RWPE2 (cell line): ENCODE data around the gene SUMF1.

Experiments
- ATAC-seq: fragments of 200-7000 bp; cut with Tn5 transposase; 3 replicates; pipeline ENCODE4 v1.9.1; 2021; ENCODE audit warnings: low read depth
- DNase-seq: peaks from one replicate; pipeline ENCODE4 v3.0.0-alpha.2; 2020; ENCODE audit warnings: low spot score
- H3K27ac ChIP-seq: fragments of 450-650 bp; 2 replicates; pipeline ENCODE4 v1.5.1; 2017; ENCODE audit warnings: mild to moderate bottlenecking; ENCODE audit not compliant: poor library complexity, severe bottlenecking
- H3K27me3 ChIP-seq: fragments of 250-450 bp; sonication (Bioruptor Pico); 2 replicates; pipeline ENCODE4 v1.5.1; 2021; ENCODE audit warnings: mild to moderate bottlenecking, moderate library complexity; ENCODE audit not compliant: insufficient read depth, poor library complexity, severe bottlenecking
- H3K36me3 ChIP-seq: fragments of 250-450 bp; sonication (Bioruptor Pico); 2 replicates; pipeline ENCODE4 v1.5.1; 2020; ENCODE audit warnings: low read depth, mild to moderate bottlenecking, moderate library complexity
- H3K4me1 ChIP-seq: fragments of 250-450 bp; sonication (Bioruptor Pico); 2 replicates; pipeline ENCODE4 v1.5.1; 2021; ENCODE audit warnings: mild to moderate bottlenecking, moderate library complexity; ENCODE audit not compliant: insufficient read depth, poor library complexity, severe bottlenecking
- H3K4me3 ChIP-seq: fragments of 250-450 bp; sonication (Bioruptor Pico); 2 replicates; pipeline ENCODE4 v1.5.1; 2021; ENCODE audit warnings: mild to moderate bottlenecking, moderate library complexity; ENCODE audit not compliant: severe bottlenecking
- H3K9me3 ChIP-seq: fragments of 250-450 bp; sonication (Bioruptor Pico); 2 replicates; pipeline ENCODE4 v1.5.1; 2021; ENCODE audit warnings: mild to moderate bottlenecking, moderate library complexity; ENCODE audit not compliant: severe bottlenecking
- CTCF ChIP-seq: fragments of 450-650 bp; IDR thresholded peaks from one replicate; pipeline ENCODE4 v1.5.1; 2017; ENCODE audit warnings: mild to moderate bottlenecking, moderate library complexity; ENCODE audit not compliant: poor library complexity, severe bottlenecking

The SUMF1 gene

DNA sequence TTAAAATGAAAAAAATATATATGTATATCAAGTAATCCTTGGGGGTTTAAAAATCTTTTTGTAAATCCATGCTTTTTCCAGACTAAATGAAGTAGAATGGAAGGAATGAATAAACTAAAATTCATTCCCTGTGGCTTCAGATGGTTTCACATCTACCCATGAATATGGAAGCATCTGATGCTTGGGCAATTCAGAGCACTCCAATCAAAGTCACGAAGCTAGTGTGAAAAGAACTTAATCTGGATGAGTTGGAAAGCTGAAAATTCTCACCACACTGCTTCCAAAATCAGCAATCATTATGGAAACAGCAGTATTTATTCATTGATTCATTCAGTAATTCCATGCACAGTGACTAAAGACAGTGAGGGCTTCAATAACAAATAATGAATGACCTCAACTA lies 55.2 kb downstream of the SUMF1 start:
- peaks cover 28% of the 10 kb centered on the region for H3K4me1 ChIP-seq
- H3K4me3 ChIP-seq, result no peak overlapping the region
- no peaks in the 10 kb centered on the region for H3K9me3 ChIP-seq
- no peak for ATAC-seq
- no peak for DNase-seq
- peak overlapping the region; percentile 81 for H3K27ac ChIP-seq
- H3K36me3 ChIP-seq, result 0 out of 2 replicates have a peak, but pooled peaks cover 2% of the 10 kb centered on the region
- no peak for TF ChIP-seq CTCF
- H3K27me3 ChIP-seq, result no peaks in the 10 kb centered on the region

GRCh38 chr3:4411236-4411635 lies 55.8 kb downstream of the SUMF1 start:
- Histone ChIP-seq H3K4me1 (peaks cover 22% of the 10 kb centered on the region), H3K27me3 (no peaks in the 10 kb centered on the region), H3K9me3 (no peaks in the 10 kb centered on the region), H3K36me3 (0 out of 2 replicates have a peak, but pooled peaks cover 2% of the 10 kb centered on the region), H3K4me3 (no peak overlapping the region), H3K27ac (peak overlapping the region; percentile 52)
- DNase-seq (no peak), ATAC-seq (no peak)
- no peak for TF ChIP-seq CTCF

DNA sequence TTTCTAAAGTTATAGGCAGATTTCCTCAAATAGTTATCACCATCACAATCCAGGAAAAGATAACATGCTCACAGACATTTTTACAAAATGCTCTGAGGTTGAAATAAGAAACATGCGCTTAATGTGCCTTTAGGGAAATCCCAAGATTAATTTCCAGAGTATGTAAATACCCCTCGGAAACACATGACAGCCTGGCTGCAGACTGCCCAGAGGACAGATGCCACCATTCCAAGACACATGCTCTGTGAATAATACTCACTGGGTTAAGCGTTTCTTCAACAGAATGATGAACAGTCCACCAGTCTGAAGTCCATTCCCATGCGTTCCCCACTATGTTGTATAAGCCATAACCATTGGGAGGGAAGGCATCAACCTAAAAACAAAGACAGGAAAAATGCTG lies 56.5 kb downstream of the SUMF1 start:
- no peaks in the 10 kb centered on the region for H3K9me3 ChIP-seq
- H3K27me3 ChIP-seq, result no peaks in the 10 kb centered on the region
- TF ChIP-seq CTCF, result no peak
- ATAC-seq, result no peak
- H3K36me3 ChIP-seq, result 0 out of 2 replicates have a peak, but pooled peaks cover 2% of the 10 kb centered on the region
- H3K27ac ChIP-seq, result peak overlapping the region; percentile 52
- no peak overlapping the region for H3K4me3 ChIP-seq
- no peak for DNase-seq
- peaks cover 21% of the 10 kb centered on the region for H3K4me1 ChIP-seq

- TF ChIP-seq CTCF, result no peak
- Histone ChIP-seq H3K27ac (peak overlapping the region; percentile 52), H3K27me3 (no peaks in the 10 kb centered on the region), H3K36me3 (0 out of 2 replicates have a peak, but pooled peaks cover 2% of the 10 kb centered on the region), H3K9me3 (no peaks in the 10 kb centered on the region), H3K4me1 (peaks cover 21% of the 10 kb centered on the region), H3K4me3 (no peak overlapping the region)
- ATAC-seq (peak; percentile 58), DNase-seq (no peak)
Observed at GRCh38 chr3:4409971-4410573, 57.0 kb downstream of the SUMF1 start.

DNA sequence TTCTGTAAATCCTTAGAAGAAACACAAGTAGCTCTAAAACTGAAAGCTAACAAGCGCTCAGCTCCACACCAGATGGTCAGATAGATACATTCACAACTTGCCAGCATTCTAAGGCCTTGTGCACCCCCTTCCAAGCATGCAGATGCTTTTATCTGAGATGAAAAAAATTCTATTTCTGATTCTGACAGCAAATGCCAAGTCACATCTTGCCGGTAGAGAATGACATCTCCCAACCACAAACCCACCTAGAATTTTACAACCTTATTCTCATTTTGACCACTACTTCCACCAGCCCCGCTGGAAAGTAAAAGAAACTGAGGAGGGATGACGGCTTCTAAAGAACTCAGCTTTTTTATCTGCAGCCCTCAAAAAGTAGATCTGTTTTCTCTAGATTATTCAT lies 57.7 kb downstream of the SUMF1 start:
- no peak for DNase-seq
- no peaks in the 10 kb centered on the region for H3K27me3 ChIP-seq
- H3K4me3 ChIP-seq, result no peak overlapping the region
- no peak for TF ChIP-seq CTCF
- peak overlapping the region; percentile 52 for H3K27ac ChIP-seq
- 0 out of 2 replicates have a peak, but pooled peaks cover 2% of the 10 kb centered on the region for H3K36me3 ChIP-seq
- no peak for ATAC-seq
- no peaks in the 10 kb centered on the region for H3K9me3 ChIP-seq
- H3K4me1 ChIP-seq, result peaks cover 21% of the 10 kb centered on the region
